DND-41 (cell line): ENCODE results near the gene HECW1.

Experiments used
- ATAC-seq: fragments of 200-7000 bp; cut with Tn5 transposase; 3 replicates; pipeline ENCODE4 v1.9.1; 2021; ENCODE audit warnings: low read depth; ENCODE audit not compliant: insufficient read depth
- DNase-seq: peaks from one replicate; pipeline ENCODE4 v3.0.0-alpha.2; 2020
- H2AFZ ChIP-seq: 2 replicates; pipeline ENCODE4 v1.6.0; 2012; ENCODE audit warnings: low read depth, low read length
- H3K27ac ChIP-seq: 2 replicates; pipeline ENCODE4 v1.5.1; 2012; ENCODE audit warnings: low read length, inconsistent platforms
- H3K27me3 ChIP-seq: fragments of 200-600 bp; sonication (generic); 2 replicates; pipeline ENCODE4 v1.6.0; 2012; ENCODE audit warnings: low read length, mild to moderate bottlenecking, inconsistent platforms; ENCODE audit not compliant: insufficient read depth, poor library complexity
- H3K36me3 ChIP-seq: 2 replicates; pipeline ENCODE4 v1.5.1; 2012; ENCODE audit warnings: low read length, inconsistent platforms; ENCODE audit not compliant: insufficient read depth
- H3K4me1 ChIP-seq: 2 replicates; pipeline ENCODE4 v1.5.1; 2012; ENCODE audit warnings: mild to moderate bottlenecking, low read length; ENCODE audit not compliant: insufficient read depth
- H3K4me2 ChIP-seq: 2 replicates; pipeline ENCODE4 v1.6.0; 2012; ENCODE audit warnings: mild to moderate bottlenecking, moderate library complexity, low read length, inconsistent platforms; ENCODE audit not compliant: insufficient read depth
- H3K4me3 ChIP-seq, 2 experiments: fragments of 200-600 bp in 1 of 2; shearing (Covaris generic) in 1 of 2; 2 replicates each; pipeline ENCODE4 v1.5.1; 2012 to 2016; ENCODE audit warnings: inconsistent platforms in 2 of 2, low read length in 2 of 2, mild to moderate bottlenecking in 2 of 2, low read depth in 1 of 2, moderate library complexity in 1 of 2
- H3K79me2 ChIP-seq: 2 replicates; pipeline ENCODE4 v1.6.0; 2012; ENCODE audit warnings: low read length, inconsistent platforms; ENCODE audit not compliant: insufficient read depth
- H3K9ac ChIP-seq: 2 replicates; pipeline ENCODE4 v1.6.0; 2012; ENCODE audit warnings: low read depth, mild to moderate bottlenecking, inconsistent platforms, low read length, moderate library complexity
- H3K9me3 ChIP-seq: 2 replicates; pipeline ENCODE4 v1.5.1; 2012; ENCODE audit warnings: low read length, moderate library complexity, mild to moderate bottlenecking, inconsistent platforms; ENCODE audit not compliant: insufficient read depth, severe bottlenecking
- H4K20me1 ChIP-seq: 2 replicates; pipeline ENCODE4 v1.6.0; 2012; ENCODE audit warnings: low read length; ENCODE audit not compliant: insufficient read depth
- EZH2 ChIP-seq: IDR thresholded peaks from 3 replicates; pipeline ENCODE4 v1.6.1; 2012; ENCODE audit warnings: borderline replicate concordance, low read depth, mild to moderate bottlenecking, moderate library complexity, low read length, inconsistent platforms; ENCODE audit not compliant: severe bottlenecking
- TF ChIP-seq, protein P1 (sequence below): IDR thresholded peaks from 2 replicates; pipeline ENCODE4 v1.5.1; 2012; ENCODE audit warnings: borderline replicate concordance, low read length, moderate library complexity, mild to moderate bottlenecking; ENCODE audit not compliant: poor library complexity, severe bottlenecking; ENCODE audit errors: extremely low read depth

The HECW1 gene

DNA sequence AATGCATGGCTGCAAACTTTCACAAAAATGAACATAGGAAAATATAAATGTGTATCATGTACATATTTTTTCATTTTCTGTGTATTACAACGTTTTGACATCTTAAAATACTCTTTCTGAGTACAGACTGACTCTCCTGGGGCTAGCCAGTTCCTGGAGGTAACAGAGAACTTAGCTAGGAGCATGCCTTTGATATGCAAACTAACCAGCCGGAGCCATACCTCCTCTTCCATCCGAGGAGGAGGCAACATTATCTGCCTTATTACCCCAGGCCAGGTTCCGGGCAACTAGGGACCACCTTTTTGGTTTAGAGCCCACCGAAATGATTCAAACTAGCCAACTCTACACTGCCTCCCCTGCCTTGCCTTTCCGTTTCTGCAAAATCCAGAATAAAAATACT lies 33.7 kb upstream of the HECW1 start:
- no peak for ATAC-seq
- DNase-seq: no peak
- no peaks in the 10 kb centered on the region for H3K9me3 ChIP-seq
- no peak overlapping the region for H3K4me2 ChIP-seq
- TF ChIP-seq, protein P1, sequence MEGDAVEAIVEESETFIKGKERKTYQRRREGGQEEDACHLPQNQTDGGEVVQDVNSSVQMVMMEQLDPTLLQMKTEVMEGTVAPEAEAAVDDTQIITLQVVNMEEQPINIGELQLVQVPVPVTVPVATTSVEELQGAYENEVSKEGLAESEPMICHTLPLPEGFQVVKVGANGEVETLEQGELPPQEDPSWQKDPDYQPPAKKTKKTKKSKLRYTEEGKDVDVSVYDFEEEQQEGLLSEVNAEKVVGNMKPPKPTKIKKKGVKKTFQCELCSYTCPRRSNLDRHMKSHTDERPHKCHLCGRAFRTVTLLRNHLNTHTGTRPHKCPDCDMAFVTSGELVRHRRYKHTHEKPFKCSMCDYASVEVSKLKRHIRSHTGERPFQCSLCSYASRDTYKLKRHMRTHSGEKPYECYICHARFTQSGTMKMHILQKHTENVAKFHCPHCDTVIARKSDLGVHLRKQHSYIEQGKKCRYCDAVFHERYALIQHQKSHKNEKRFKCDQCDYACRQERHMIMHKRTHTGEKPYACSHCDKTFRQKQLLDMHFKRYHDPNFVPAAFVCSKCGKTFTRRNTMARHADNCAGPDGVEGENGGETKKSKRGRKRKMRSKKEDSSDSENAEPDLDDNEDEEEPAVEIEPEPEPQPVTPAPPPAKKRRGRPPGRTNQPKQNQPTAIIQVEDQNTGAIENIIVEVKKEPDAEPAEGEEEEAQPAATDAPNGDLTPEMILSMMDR: no peak
- TF ChIP-seq EZH2: no peak
- H3K36me3 ChIP-seq: no peaks in the 10 kb centered on the region
- H3K4me1 ChIP-seq: no peaks in the 10 kb centered on the region
- no peak overlapping the region for H3K27ac ChIP-seq
- no peaks in the 10 kb centered on the region for H3K79me2 ChIP-seq
- no peaks in the 10 kb centered on the region for H4K20me1 ChIP-seq
- H3K9ac ChIP-seq: no peak overlapping the region
- no peak overlapping the region for H3K4me3 ChIP-seq
- H3K27me3 ChIP-seq: peaks cover 6% of the 10 kb centered on the region
- H2AFZ ChIP-seq: no peak overlapping the region

DNA sequence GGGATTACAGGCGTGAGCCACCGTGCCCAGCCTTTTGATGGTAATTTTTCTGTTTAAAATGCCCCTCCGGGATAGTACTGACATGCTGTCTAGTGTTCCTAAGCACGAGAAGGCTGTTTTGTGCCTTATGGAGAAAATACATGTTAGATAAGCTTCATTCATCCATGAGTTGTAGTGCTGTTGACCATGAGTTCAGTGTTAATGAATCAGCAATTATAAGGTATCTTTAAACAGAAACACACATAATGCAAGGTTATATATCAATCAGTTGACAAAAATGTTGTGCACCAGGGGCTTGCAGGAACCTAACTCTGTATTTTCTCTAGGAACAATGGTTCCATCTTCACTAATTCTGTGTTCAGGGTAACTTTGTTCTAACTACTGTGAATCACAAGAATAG lies 30.8 kb upstream of the HECW1 start:
- H2AFZ ChIP-seq: no peak overlapping the region
- no peaks in the 10 kb centered on the region for H3K4me1 ChIP-seq
- H4K20me1 ChIP-seq: no peaks in the 10 kb centered on the region
- H3K79me2 ChIP-seq: no peaks in the 10 kb centered on the region
- H3K27ac ChIP-seq: no peak overlapping the region
- TF ChIP-seq EZH2: no peak
- TF ChIP-seq, protein P1: no peak
- no peak for DNase-seq
- no peak overlapping the region for H3K9ac ChIP-seq
- H3K36me3 ChIP-seq: no peaks in the 10 kb centered on the region
- no peak for ATAC-seq
- H3K27me3 ChIP-seq: peaks cover 23% of the 10 kb centered on the region
- H3K9me3 ChIP-seq: no peaks in the 10 kb centered on the region
- no peak overlapping the region for H3K4me2 ChIP-seq
- no peak overlapping the region for H3K4me3 ChIP-seq

DNA sequence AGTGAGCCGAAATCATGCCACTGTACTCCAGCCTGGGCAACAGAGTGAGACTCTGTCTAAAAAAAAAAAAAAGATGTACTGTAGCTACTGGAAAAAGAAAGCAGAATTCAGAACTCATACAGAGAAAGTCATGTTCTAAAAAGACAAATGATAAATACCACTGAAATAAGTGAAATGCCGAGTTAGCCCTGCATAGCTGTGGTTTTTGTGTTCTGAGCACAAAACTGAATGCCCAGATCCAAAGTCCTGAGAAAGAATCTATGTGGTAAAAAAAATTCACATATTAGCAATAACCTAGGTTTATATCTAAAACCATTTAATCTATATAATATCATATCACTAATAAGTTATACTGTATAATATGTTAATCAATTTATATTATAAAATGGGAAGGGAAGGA lies 29.3 kb upstream of the HECW1 start:
- Histone ChIP-seq H3K27ac (no peak overlapping the region), H4K20me1 (no peaks in the 10 kb centered on the region), H3K9me3 (no peaks in the 10 kb centered on the region), H3K4me1 (no peaks in the 10 kb centered on the region), H3K36me3 (no peaks in the 10 kb centered on the region), H3K9ac (no peak overlapping the region), H2AFZ (no peak overlapping the region), H3K27me3 (peaks cover 22% of the 10 kb centered on the region), H3K4me3 (no peak overlapping the region), H3K4me2 (no peak overlapping the region), H3K79me2 (no peaks in the 10 kb centered on the region)
- DNase-seq (no peak), ATAC-seq (no peak)
- TF ChIP-seq EZH2: no peak
- TF ChIP-seq, protein P1: no peak

DNA sequence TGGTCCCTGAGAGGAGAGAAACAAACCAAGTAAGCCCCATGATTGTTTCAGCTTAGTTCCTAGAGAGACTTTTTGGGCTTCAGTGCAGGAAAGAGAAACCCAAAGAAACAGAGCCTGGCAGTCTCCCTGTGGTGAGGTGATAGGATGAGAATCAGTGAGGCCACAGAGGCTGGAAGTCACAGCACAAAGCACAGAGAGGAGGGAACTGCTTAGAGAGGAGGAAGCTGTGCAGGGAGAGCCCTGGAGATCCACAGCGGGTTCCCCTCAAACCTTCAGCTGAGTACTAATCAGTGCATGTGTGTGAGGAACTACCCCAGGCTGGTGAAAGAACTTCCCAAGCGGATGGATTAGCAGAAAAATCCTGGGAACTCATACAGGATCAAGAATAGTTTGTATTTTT lies 27.4 kb upstream of the HECW1 start:
- no peaks in the 10 kb centered on the region for H4K20me1 ChIP-seq
- DNase-seq (no peak), ATAC-seq (no peak)
- peaks cover 3% of the 10 kb centered on the region for H3K9me3 ChIP-seq
- H3K4me2 ChIP-seq: no peak overlapping the region
- no peak overlapping the region for H2AFZ ChIP-seq
- no peaks in the 10 kb centered on the region for H3K4me1 ChIP-seq
- H3K27me3 ChIP-seq: peaks cover 30% of the 10 kb centered on the region
- no peak overlapping the region for H3K4me3 ChIP-seq
- no peak overlapping the region for H3K27ac ChIP-seq
- H3K36me3 ChIP-seq: no peaks in the 10 kb centered on the region
- no peaks in the 10 kb centered on the region for H3K79me2 ChIP-seq
- TF ChIP-seq EZH2: no peak
- TF ChIP-seq, protein P1: no peak
- H3K9ac ChIP-seq: no peak overlapping the region
